Karpas-422 (cell line): ENCODE results near the gene RARRES2. TPM values are rescaled to one million over a fixed set of nuclear protein-coding genes. Genes with fewer than 3 reads are reported as not detected.
"Not testable (repeated sequence)": the region's sequence is repeated elsewhere in the genome, so short reads cannot be mapped to it uniquely, and the experiment has no call there.

Experiments
- DNase-seq: peaks from one replicate; pipeline ENCODE4 v3.0.0-alpha.2; 2015
- H2AFZ ChIP-seq: fragments of 200-600 bp; sonication (generic); 2 replicates; pipeline ENCODE4 v1.6.1; 2014; ENCODE audit warnings: antibody characterized with exemption, low read length, mixed read lengths
- H3K27ac ChIP-seq: fragments of 200-600 bp; sonication (generic); 2 replicates; pipeline ENCODE4 v1.5.1; 2014; ENCODE audit warnings: mild to moderate bottlenecking, low read length, moderate library complexity
- H3K27me3 ChIP-seq: fragments of 200-600 bp; sonication (generic); 2 replicates; pipeline ENCODE4 v1.6.1; 2014; ENCODE audit warnings: low read length, mixed read lengths
- H3K36me3 ChIP-seq: fragments of 200-600 bp; sonication (generic); 2 replicates; pipeline ENCODE4 v1.6.1; 2014; ENCODE audit warnings: low read length, mixed read lengths; ENCODE audit not compliant: insufficient read depth
- H3K4me1 ChIP-seq: fragments of 200-600 bp; sonication (generic); 2 replicates; pipeline ENCODE4 v1.6.1; 2014; ENCODE audit warnings: mild to moderate bottlenecking, low read length, mixed read lengths
- H3K4me2 ChIP-seq: fragments of 200-600 bp; sonication (generic); 2 replicates; pipeline ENCODE4 v1.6.1; 2014; ENCODE audit warnings: low read length, low read depth, mild to moderate bottlenecking; ENCODE audit not compliant: poor library complexity, severe bottlenecking
- H3K4me3 ChIP-seq: fragments of 200-600 bp; sonication (generic); 2 replicates; pipeline ENCODE4 v1.5.1; 2014; ENCODE audit warnings: mild to moderate bottlenecking, antibody characterized with exemption, low read length, mixed read lengths
- H3K79me2 ChIP-seq: fragments of 200-600 bp; sonication (generic); 2 replicates; pipeline ENCODE4 v1.6.1; 2014; ENCODE audit warnings: mild to moderate bottlenecking, low read length, mixed read lengths
- H3K9ac ChIP-seq: fragments of 200-600 bp; sonication (generic); 2 replicates; pipeline ENCODE4 v1.6.0; 2014; ENCODE audit warnings: low read length
- H3K9me2 ChIP-seq: fragments of 200-600 bp; sonication (generic), shearing (Covaris generic); replicated peaks from 2 replicates; pipeline ENCODE4 v1.6.0; 2014; ENCODE audit warnings: mild to moderate bottlenecking, low read length, moderate library complexity; ENCODE audit not compliant: insufficient read depth
- H3K9me3 ChIP-seq: fragments of 300-700, 200-600 bp; sonication (generic); 2 replicates; pipeline ENCODE4 v1.6.1; 2014; ENCODE audit warnings: low read length, mixed read lengths
- H4K20me1 ChIP-seq: fragments of 200-600 bp; sonication (generic); 2 replicates; pipeline ENCODE4 v1.6.1; 2014; ENCODE audit warnings: mild to moderate bottlenecking, antibody characterized with exemption, low read length, low read depth; ENCODE audit not compliant: insufficient read depth
- total RNA-seq: library from RNA; depleted of rRNA; stranded (reverse); fragments of >200 nt; shearing (Covaris generic); gene quantifications from 2 replicates; pipeline ENCODE4 v1.2.3, GENCODE V29; 2014; ENCODE audit warnings: low replicate concordance; rRNA removed

The RARRES2 gene
- total RNA-seq: not detected in 2 replicates

DNA sequence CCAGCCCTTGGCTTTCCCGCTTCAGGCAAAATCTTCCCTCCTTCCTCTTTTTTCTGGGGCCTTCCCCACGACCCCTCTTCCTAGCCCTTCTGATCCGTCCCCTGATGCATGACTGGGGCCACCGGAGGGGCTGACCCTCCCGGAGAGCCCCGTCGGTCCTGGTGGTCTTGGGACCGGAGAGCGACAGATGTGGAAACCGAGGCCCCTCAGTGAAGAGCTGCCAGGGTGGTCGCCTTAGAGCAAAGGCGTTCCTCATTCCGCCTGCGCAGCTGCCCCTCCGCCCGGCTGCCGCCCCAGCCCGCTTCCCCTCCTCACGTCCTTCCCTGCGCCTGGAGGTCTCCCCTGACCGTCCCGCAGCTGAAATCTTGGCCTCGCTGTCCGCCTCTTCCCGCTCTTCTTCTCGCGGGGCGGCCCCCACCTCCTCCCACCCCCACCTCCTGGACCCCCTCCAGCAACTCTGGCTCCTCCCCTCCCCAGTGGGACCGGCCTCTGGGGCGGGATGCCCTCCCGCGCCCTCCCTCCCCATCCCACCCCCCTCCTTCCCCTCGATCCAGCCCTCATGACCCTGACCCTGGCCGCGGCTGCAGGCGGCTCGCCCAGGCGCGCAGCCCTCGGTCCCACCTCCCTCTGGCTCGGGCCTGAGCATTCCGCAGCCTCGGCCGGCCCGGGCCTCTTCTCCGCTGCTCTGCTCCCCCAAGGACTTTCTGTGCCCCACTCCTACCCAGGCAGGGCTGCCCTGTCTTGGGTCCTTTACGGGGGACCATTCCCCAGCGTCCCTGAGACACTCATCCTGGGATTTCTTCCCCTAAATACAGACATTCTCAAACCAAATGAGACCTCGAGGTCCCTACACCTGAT, at the start of gene RARRES2:
RARRES2 (minus strand) TSS at position 367 of the 858 bp plus-strand sequence. CDS start 1,020 bp downstream, outside the sequence.
- Histone ChIP-seq H3K9me2 (no peaks in the 10 kb centered on the region), H2AFZ (no peak within 1 kb of the TSS), H3K4me2 (no peak within 1 kb of the TSS), H3K27me3 (no peaks in the 10 kb centered on the region), H4K20me1 (no peaks in the 10 kb centered on the region), H3K4me3 (no peak within 1 kb of the TSS), H3K9ac (no peak within 1 kb of the TSS), H3K36me3 (no peaks in the 10 kb centered on the region), H3K9me3 (peaks cover 6% of the 10 kb centered on the region; the same call in 1 of the 2 replicates), H3K4me1 (no peaks in the 10 kb centered on the region), H3K27ac (no peak within 1 kb of the TSS), H3K79me2 (no peaks in the 10 kb centered on the region)
- no peak for DNase-seq

DNA sequence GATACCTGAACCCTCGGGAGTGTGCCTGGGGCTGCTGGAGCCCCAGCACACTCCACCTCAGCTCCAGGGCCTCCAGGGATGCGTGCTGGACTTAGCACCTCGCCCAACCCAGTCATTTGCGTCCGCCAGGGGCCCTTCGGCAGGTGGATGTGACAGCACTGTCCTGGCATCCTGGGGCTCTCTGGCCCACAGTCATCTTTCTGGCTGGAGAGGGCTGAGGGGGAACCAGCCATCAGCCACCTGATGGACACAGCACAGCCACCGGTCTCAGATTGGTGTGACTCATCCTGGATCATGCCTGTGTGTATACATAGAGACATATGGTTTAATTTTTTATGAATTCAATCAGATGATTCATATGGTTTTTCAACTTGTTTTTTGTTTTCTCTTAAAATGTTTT, 48.8 kb upstream of the RARRES2 start:
- no peaks in the 10 kb centered on the region for H3K4me1 ChIP-seq
- peaks cover under 1% of the 10 kb centered on the region; the same call in 1 of the 2 replicates for H4K20me1 ChIP-seq
- no peaks in the 10 kb centered on the region for H3K27me3 ChIP-seq
- no peak overlapping the region for H3K4me2 ChIP-seq
- H3K9ac ChIP-seq: no peak overlapping the region
- H3K4me3 ChIP-seq: no peak overlapping the region
- DNase-seq: no peak
- H3K9me3 ChIP-seq: no peaks in the 10 kb centered on the region
- no peak overlapping the region for H3K27ac ChIP-seq
- no peaks in the 10 kb centered on the region for H3K9me2 ChIP-seq
- H2AFZ ChIP-seq: no peak overlapping the region
- no peaks in the 10 kb centered on the region for H3K36me3 ChIP-seq
- H3K79me2 ChIP-seq: no peaks in the 10 kb centered on the region

- Histone ChIP-seq H3K4me3 (no peak overlapping the region), H3K79me2 (no peaks in the 10 kb centered on the region), H3K27ac (no peak overlapping the region), H3K9ac (no peak overlapping the region), H4K20me1 (no peaks in the 10 kb centered on the region), H2AFZ (no peak overlapping the region), H3K27me3 (no peaks in the 10 kb centered on the region), H3K36me3 (no peaks in the 10 kb centered on the region), H3K4me1 (no peaks in the 10 kb centered on the region), H3K9me3 (no peaks in the 10 kb centered on the region), H3K9me2 (no peaks in the 10 kb centered on the region), H3K4me2 (no peak overlapping the region)
- DNase-seq: no peak
Measured at GRCh38 chr7:150389532-150389816, 48.0 kb upstream of the RARRES2 start.

DNA sequence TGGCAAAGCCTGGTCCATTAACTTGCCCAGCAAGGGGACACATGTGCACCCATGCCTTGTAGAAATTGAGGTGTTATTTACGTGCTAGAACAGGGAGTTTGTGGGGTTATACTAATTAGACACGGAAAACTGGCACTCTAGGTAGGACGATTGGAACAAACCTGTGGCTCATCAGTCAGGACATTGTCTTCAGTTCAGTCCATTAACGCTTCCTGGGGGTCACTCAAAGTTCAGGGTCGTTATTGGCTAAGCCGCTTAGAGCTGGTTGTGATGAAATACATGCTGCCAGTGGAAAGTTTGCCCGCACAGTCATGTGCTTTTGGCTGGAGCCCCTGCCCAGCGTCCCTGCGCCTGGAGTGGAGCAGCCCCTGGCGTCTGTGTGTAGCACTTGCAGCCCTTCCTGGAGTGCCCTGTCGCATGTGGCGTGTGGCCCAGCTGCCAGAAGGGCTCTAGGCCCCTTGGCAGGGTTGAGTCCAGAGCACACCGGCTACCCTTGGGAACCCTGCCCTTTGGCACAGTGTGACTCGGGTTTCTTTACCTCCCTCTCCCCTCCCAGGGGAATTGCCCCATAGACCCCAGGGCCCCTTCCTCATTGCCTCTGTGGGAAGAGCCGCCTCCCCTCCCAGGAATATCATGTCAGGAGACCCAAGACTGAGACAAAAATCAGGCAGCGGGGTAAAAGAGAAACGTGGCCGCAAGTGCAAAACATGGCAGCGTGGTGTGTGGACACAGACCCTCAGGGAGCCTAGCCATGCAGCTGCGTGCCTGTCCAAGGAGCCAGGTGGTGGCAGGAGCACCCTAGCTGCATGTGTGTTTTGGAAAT, 47.5 kb upstream of the RARRES2 start:
- no peak for DNase-seq
- Histone ChIP-seq H3K27me3 (no peaks in the 10 kb centered on the region), H3K27ac (no peak overlapping the region), H3K9ac (no peak overlapping the region), H4K20me1 (no peaks in the 10 kb centered on the region), H3K9me3 (no peaks in the 10 kb centered on the region), H3K4me3 (no peak overlapping the region), H2AFZ (no peak overlapping the region), H3K4me2 (no peak overlapping the region), H3K9me2 (no peaks in the 10 kb centered on the region), H3K4me1 (no peaks in the 10 kb centered on the region), H3K36me3 (no peaks in the 10 kb centered on the region), H3K79me2 (no peaks in the 10 kb centered on the region)

- no peaks in the 10 kb centered on the region for H3K36me3 ChIP-seq
Measured at GRCh38 chr7:150388306-150388705, 46.9 kb upstream of the RARRES2 start.

DNA sequence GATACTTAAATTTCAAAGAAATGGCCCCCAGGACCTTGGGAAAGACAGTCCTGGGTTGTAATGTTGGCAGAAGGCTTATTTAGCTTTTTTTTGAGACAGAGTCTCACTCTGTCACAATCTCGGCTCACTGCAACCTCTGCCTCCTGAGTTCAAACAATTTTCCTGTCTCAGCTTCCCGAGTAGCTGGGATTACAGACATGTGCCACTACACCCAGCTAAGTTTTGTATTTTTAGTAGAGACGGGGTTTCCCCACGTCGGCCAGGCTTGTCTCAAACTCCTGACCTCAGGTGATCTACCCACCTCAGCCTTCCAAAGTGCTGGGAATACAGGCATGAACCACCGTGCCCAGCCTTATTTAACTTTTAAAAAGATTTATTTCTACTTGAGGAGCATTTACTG, 44.5 kb upstream of the RARRES2 start:
- H3K9ac ChIP-seq, DNase-seq, H3K4me3 ChIP-seq, H3K9me2 ChIP-seq, H2AFZ ChIP-seq, H3K27ac ChIP-seq, H3K4me2 ChIP-seq, H4K20me1 ChIP-seq, H3K9me3 ChIP-seq, H3K79me2 ChIP-seq, H3K27me3 ChIP-seq, H3K36me3 ChIP-seq: not testable (repeated sequence)
- H3K4me1 ChIP-seq: peaks cover 15% of the 10 kb centered on the region

More at GRCh38 chr7:150388306-150388705, 46.9 kb upstream of the RARRES2 start:
- no peaks in the 10 kb centered on the region for H3K79me2 ChIP-seq
- no peak for DNase-seq
- no peak overlapping the region for H3K9ac ChIP-seq
- H3K9me2 ChIP-seq: no peaks in the 10 kb centered on the region
- H3K27me3 ChIP-seq: no peaks in the 10 kb centered on the region
- H3K4me2 ChIP-seq: no peak overlapping the region
- no peaks in the 10 kb centered on the region for H4K20me1 ChIP-seq
- H3K9me3 ChIP-seq: no peaks in the 10 kb centered on the region
- H2AFZ ChIP-seq: no peak overlapping the region
- no peak overlapping the region for H3K27ac ChIP-seq
- no peak overlapping the region for H3K4me3 ChIP-seq
- H3K4me1 ChIP-seq: no peaks in the 10 kb centered on the region

- Histone ChIP-seq H3K4me2 (no peak overlapping the region), H2AFZ (no peak overlapping the region), H3K79me2 (no peaks in the 10 kb centered on the region), H4K20me1 (0 out of 2 replicates have a peak, but pooled peaks cover 4% of the 10 kb centered on the region), H3K27me3 (no peaks in the 10 kb centered on the region), H3K9me3 (no peaks in the 10 kb centered on the region), H3K9me2 (no peaks in the 10 kb centered on the region), H3K4me1 (peaks cover 20% of the 10 kb centered on the region), H3K27ac (no peak overlapping the region), H3K4me3 (no peak overlapping the region), H3K9ac (no peak overlapping the region), H3K36me3 (no peaks in the 10 kb centered on the region)
- DNase-seq: no peak
Measured at GRCh38 chr7:150385302-150385723, 43.9 kb upstream of the RARRES2 start.
